GM12878 (cell line): ENCODE results near the gene SHQ1. TPM values are rescaled to one million over a fixed set of nuclear protein-coding genes. Genes with fewer than 3 reads are reported as not detected.

Experiments
- ATAC-seq: fragments of 200-7000 bp; cut with Tn5 transposase; 3 replicates; pipeline ENCODE4 v1.9.1; 2020; ENCODE audit warnings: mild to moderate bottlenecking, moderate library complexity
- BruUV-seq: library from RNA; stranded (reverse); fragments of 400-500 nt; replicated peaks from 2 replicates; lab custom pipeline; 2021; lab: Mats Ljungman, UMichigan
- CTCF ChIA-PET: fragments of 300-600 bp; sonication (Branson Sonifier 250); formaldehyde crosslinking; extraction: SDS; loops from one replicate; lab custom pipeline; 2021; ENCODE audit warnings: inconsistent platforms; lab: Yijun Ruan, JAX
- POLR2A ChIA-PET: fragments of 350-600 bp; formaldehyde crosslinking; extraction: SDS; loops from one replicate; lab custom pipeline; 2021; ENCODE audit warnings: inconsistent platforms; lab: Charles Lee
- RAD21 ChIA-PET: fragments of 300-600 bp; sonication (Branson Sonifier 250); formaldehyde crosslinking; loops from one replicate; lab custom pipeline; 2023; ENCODE audit warnings: antibody characterized with exemption; ENCODE audit not compliant: unreplicated experiment; lab: Charles Lee
- SMC1A ChIA-PET: fragments of 300-600 bp; sonication (Branson Sonifier 250); formaldehyde crosslinking; loops from one replicate; lab custom pipeline; 2023; ENCODE audit not compliant: unreplicated experiment, uncharacterized antibody; lab: Charles Lee
- DNase-seq: peaks from one replicate; pipeline ENCODE4 v3.0.0-alpha.2; 2011; ENCODE audit warnings: low read depth, low spot score
- FAIRE-seq: peaks from 3 replicates; lab custom pipeline; 2011; peaks lifted over from hg19 to GRCh38; lab: Jason Lieb, UNC
- H2AFZ ChIP-seq: 2 replicates; pipeline ENCODE4 v1.6.0; 2011; ENCODE audit warnings: low read depth, low read length, control low read depth; ENCODE audit not compliant: control insufficient read depth
- H3K27ac ChIP-seq: 2 replicates; pipeline ENCODE4 v1.5.1; 2011; ENCODE audit warnings: control low read depth; ENCODE audit not compliant: control insufficient read depth, insufficient read depth
- H3K27me3 ChIP-seq, 2 experiments: replicated peaks in 1 of 2; 2 replicates each; pipeline versions ENCODE4 v1.6.0 to v1.6.1; 2011; ENCODE audit warnings: low read length in 1 of 2; ENCODE audit not compliant: control insufficient read depth in 2 of 2, insufficient read depth in 2 of 2
- H3K36me3 ChIP-seq, 2 experiments: 2 replicates each; pipeline ENCODE4 v1.5.1; 2011; ENCODE audit warnings: low read length in 1 of 2; ENCODE audit not compliant: control insufficient read depth in 2 of 2, insufficient read depth in 2 of 2
- H3K4me1 ChIP-seq: 2 replicates; pipeline ENCODE4 v1.6.1; 2011; ENCODE audit warnings: mild to moderate bottlenecking, low read length, moderate library complexity, mixed read lengths; ENCODE audit not compliant: control insufficient read depth, insufficient read depth
- H3K4me2 ChIP-seq: 2 replicates; pipeline ENCODE4 v1.6.0; 2011; ENCODE audit warnings: control low read depth; ENCODE audit not compliant: control insufficient read depth, insufficient read depth
- H3K4me3 ChIP-seq: fragments of 200-600 bp; sonication (generic); 2 replicates; pipeline ENCODE4 v1.5.1; 2016
- H3K79me2 ChIP-seq: 2 replicates; pipeline ENCODE4 v1.6.0; 2011; ENCODE audit warnings: low read length; ENCODE audit not compliant: control insufficient read depth, insufficient read depth
- H3K9ac ChIP-seq: 2 replicates; pipeline ENCODE4 v1.8.0; 2011; ENCODE audit warnings: low read length, control low read depth, mixed read lengths; ENCODE audit not compliant: control insufficient read depth, insufficient read depth
- H3K9me3 ChIP-seq: replicated peaks from 3 replicates; pipeline ENCODE4 v1.5.1; 2011; ENCODE audit warnings: mild to moderate bottlenecking, low read length; ENCODE audit not compliant: control insufficient read depth, insufficient read depth
- H4K20me1 ChIP-seq: 2 replicates; pipeline ENCODE4 v1.6.0; 2011; ENCODE audit not compliant: control insufficient read depth, insufficient read depth
- BHLHE40 ChIP-seq, 2 experiments: fragments of 450-650 bp in 1 of 2; IDR thresholded peaks; 2 replicates each; pipeline ENCODE4 v1.6.1; 2011 to 2017; ENCODE audit warnings: low read depth in 2 of 2, borderline replicate concordance in 1 of 2, improper control_type of control experiment in 1 of 2, low read length in 1 of 2, mild to moderate bottlenecking in 1 of 2
- E4F1 ChIP-seq: fragments of 450-650 bp; IDR thresholded peaks from 2 replicates; pipeline ENCODE4 v1.6.1; 2018; ENCODE audit warnings: borderline replicate concordance, mild to moderate bottlenecking; ENCODE audit not compliant: partially characterized antibody
- ESRRA ChIP-seq: IDR thresholded peaks from 2 replicates; pipeline ENCODE4 v1.6.1; 2012; ENCODE audit warnings: mild to moderate bottlenecking, low read length, improper control_type of control experiment
- EZH2 ChIP-seq: IDR thresholded peaks from 2 replicates; pipeline ENCODE4 v1.6.1; 2012; ENCODE audit warnings: low read depth, mild to moderate bottlenecking, control low read depth, inconsistent platforms, low read length, borderline replicate concordance; ENCODE audit not compliant: control insufficient read depth
- FOS ChIP-seq: IDR thresholded peaks from 3 replicates; pipeline ENCODE4 v1.6.1; 2011; ENCODE audit warnings: borderline replicate concordance; ENCODE audit not compliant: insufficient read length; ENCODE audit errors: extremely low read depth
- HDGF ChIP-seq: fragments of 450-650 bp; IDR thresholded peaks from 2 replicates; pipeline ENCODE4 v1.6.1; 2016; ENCODE audit warnings: antibody characterized with exemption
- SUZ12 ChIP-seq: fragments of 200-600 bp; sonication (generic); IDR thresholded peaks from one replicate; pipeline ENCODE4 v1.6.1; 2018; ENCODE audit warnings: antibody characterized with exemption, mild to moderate bottlenecking; ENCODE audit not compliant: unreplicated experiment
- WGBS: methylation state at CpG from one replicate; pipeline ENCODE4 v1.1.6; 2016; ENCODE audit warnings: low lambda C conversion rate; ENCODE audit not compliant: insufficient replicate concordance, insufficient coverage; ENCODE audit errors: missing lambda C conversion rate; 5-methylcytosine and 5-hydroxymethylcytosine counted together
- in situ Hi-C: fragments of 300-500 bp; cut with MboI; formaldehyde crosslinking; loops from 9 replicates; pipeline ENCODE4 v1.14.3; 2018; ENCODE audit warnings: mixed read lengths
- intact Hi-C: fragments of 100-400 bp; cut with micrococcal nuclease; formaldehyde crosslinking; loops from one replicate; pipeline ENCODE4 v1.14.2; 2022; ENCODE audit not compliant: unreplicated experiment
- polyA plus RNA-seq, 11 experiments: library from polyadenylated mRNA; depleted of rRNA in 4 of 11; unstranded in 6 of 11; stranded (reverse) in 5 of 11; fragments of >200 nt; fragmentation: Nextera tagmentation in 4 of 11; fragmentation: Illumina TruSeq in 1 of 11; extraction: Ambion mirVana in 4 of 11; extraction: Trizol in 1 of 11; gene quantifications; 1 replicate in 1 of 11; 2 replicates in 10 of 11; pipeline versions ENCODE4 v1.2.1 to v1.2.3, GENCODE V29; 2011 to 2016; ENCODE audit warnings: inconsistent platforms in 2 of 11, missing spikeins in 2 of 11, low read depth in 1 of 11
- total RNA-seq, 4 experiments: library from RNA; depleted of rRNA in 3 of 4; stranded (reverse); fragments of >200 nt in 3 of 4; fragmentation: Illumina TruSeq in 1 of 4; extraction: Trizol in 1 of 4; gene quantifications; 2 replicates each; pipeline versions ENCODE4 v1.2.1 to v1.2.3, GENCODE V29; 2013 to 2021
- TF ChIP-seq, protein P1 (sequence below): fragments of 450-650 bp; IDR thresholded peaks from 2 replicates; pipeline ENCODE4 v1.6.1; 2017; ENCODE audit warnings: mild to moderate bottlenecking
- TF ChIP-seq, protein P2 (sequence below): fragments of 150-350 bp; IDR thresholded peaks from 2 replicates; pipeline ENCODE4 v1.6.1; 2014; ENCODE audit warnings: mild to moderate bottlenecking, low read depth, low read length

SHQ1 gene
- total and polyA plus RNA-seq, 10 of the 15 experiments (the other 5 are each of a cell fraction or from before 2014, with no cell fraction given) = 12.6 to 51.7 (median 24.5) TPM

DNA sequence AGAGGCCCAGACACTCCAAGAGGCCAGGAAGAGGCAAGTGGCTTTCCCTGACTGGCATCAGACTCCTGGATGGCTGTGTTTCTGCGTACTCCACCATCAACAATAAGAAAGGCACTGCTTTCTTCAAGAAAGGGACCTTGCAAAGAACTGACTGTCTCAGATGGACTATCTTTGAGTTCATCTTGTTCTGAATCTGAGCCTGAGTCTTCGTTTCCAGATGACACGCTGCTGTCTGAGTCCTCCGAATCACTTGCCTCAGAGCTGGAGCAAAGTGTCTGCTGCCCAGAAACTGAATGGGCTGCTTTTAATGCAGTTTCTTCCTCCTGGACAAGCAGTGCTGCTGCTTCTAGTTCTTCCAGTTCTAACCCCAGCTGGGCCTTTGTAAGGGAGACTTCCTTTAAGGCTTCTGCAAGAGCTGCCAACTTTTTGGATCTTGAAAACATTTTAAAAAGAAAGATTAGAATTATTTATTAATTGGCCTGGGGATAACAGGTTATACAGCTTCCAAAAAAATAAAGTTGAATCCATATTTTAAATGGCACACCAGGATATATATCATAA lies 97.8 kb downstream of the SHQ1 start:
- ChIA-PET CTCF (interaction anchor here (1.4 kb wide), 1 partner anchor 84 kb away, joined by 3 read pairs; no protein-coding TSS in a partner anchor), SMC1A (no interaction called here), RAD21 (interaction anchor here (1.3 kb wide), 1 partner anchor 85 kb away, joined by 3 read pairs; no protein-coding TSS in a partner anchor), POLR2A (no interaction called here)
- in situ Hi-C loops = no loop called here
- Histone ChIP-seq H3K27ac (no peak overlapping the region), H3K9me3 (no peaks in the 10 kb centered on the region), H4K20me1 (no peaks in the 10 kb centered on the region), H3K36me3 (0 out of 4 replicates have a peak, but pooled peaks cover 0 to 3% of the 10 kb centered on the region in 2 experiments), H3K4me1 (no peaks in the 10 kb centered on the region), H2AFZ (no peak overlapping the region), H3K79me2 (no peaks in the 10 kb centered on the region), H3K4me2 (no peak overlapping the region), H3K9ac (no peak overlapping the region), H3K4me3 (no peak overlapping the region), H3K27me3 (no peaks in the 10 kb centered on the region)
- ATAC-seq (no peak), FAIRE-seq (no peak), DNase-seq (no peak)
- intact Hi-C loops = loop anchor here (10.0 kb wide), 1 partner anchor 316 kb away; no protein-coding TSS in a partner anchor
- 95% methylated on average over 4 of the region's 4 CpGs for WGBS
- BruUV-seq = TSS peak; percentile 40
- no peak for TF ChIP-seq BHLHE40 (IDR thresholded peaks at IDR 0.05; ENCODE audit: borderline replicate concordance in 1 of 2, low read depth in 2 of 2, low read length in 1 of 2)
- TF ChIP-seq, protein P1, sequence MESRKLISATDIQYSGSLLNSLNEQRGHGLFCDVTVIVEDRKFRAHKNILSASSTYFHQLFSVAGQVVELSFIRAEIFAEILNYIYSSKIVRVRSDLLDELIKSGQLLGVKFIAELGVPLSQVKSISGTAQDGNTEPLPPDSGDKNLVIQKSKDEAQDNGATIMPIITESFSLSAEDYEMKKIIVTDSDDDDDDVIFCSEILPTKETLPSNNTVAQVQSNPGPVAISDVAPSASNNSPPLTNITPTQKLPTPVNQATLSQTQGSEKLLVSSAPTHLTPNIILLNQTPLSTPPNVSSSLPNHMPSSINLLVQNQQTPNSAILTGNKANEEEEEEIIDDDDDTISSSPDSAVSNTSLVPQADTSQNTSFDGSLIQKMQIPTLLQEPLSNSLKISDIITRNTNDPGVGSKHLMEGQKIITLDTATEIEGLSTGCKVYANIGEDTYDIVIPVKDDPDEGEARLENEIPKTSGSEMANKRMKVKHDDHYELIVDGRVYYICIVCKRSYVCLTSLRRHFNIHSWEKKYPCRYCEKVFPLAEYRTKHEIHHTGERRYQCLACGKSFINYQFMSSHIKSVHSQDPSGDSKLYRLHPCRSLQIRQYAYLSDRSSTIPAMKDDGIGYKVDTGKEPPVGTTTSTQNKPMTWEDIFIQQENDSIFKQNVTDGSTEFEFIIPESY = no peak
- TF ChIP-seq EZH2 = no peak
- TF ChIP-seq HDGF = no peak
- TF ChIP-seq E4F1 = no peak
- no peak for TF ChIP-seq FOS
- TF ChIP-seq, protein P2, sequence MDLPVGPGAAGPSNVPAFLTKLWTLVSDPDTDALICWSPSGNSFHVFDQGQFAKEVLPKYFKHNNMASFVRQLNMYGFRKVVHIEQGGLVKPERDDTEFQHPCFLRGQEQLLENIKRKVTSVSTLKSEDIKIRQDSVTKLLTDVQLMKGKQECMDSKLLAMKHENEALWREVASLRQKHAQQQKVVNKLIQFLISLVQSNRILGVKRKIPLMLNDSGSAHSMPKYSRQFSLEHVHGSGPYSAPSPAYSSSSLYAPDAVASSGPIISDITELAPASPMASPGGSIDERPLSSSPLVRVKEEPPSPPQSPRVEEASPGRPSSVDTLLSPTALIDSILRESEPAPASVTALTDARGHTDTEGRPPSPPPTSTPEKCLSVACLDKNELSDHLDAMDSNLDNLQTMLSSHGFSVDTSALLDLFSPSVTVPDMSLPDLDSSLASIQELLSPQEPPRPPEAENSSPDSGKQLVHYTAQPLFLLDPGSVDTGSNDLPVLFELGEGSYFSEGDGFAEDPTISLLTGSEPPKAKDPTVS = no peak
- no peak for TF ChIP-seq SUZ12
- TF ChIP-seq ESRRA = no peak
